ENCODE data around the gene SDCBP2. TPM values are rescaled to one million over a fixed set of nuclear protein-coding genes. Genes with fewer than 3 reads are reported as not detected.

SDCBP2 gene
- polyA plus RNA-seq, 2 of the 4 experiments (the other 2 are of a cell fraction) = 0.35 to 0.58 TPM

GRCh38 chr20:1353956-1354355, 25.0 kb upstream of the SDCBP2 start:
- no peak overlapping the region for H3K4me3 ChIP-seq
- H3K27ac ChIP-seq = no peak overlapping the region
- POLR2A ChIA-PET = no interaction called here
- peaks cover 7% of the 10 kb centered on the region; the same call in 2 of the 3 replicates for H3K9me3 ChIP-seq
- no peaks in the 10 kb centered on the region for H3K4me1 ChIP-seq
- CTCF ChIA-PET = interaction anchor here (1.1 kb wide), 1 partner anchor 108 kb away, joined by 3 read pairs; no protein-coding TSS in a partner anchor
- DNase-seq (ENCODE audit: low read depth in 1 of 2, low spot score in 1 of 2) (no peak), ATAC-seq (no peak), FAIRE-seq (no peak)
- TF ChIP-seq NFE2L2 (conservative IDR thresholded peaks at IDR 0.05; ENCODE audit: low read length) (no peak), JUN (IDR thresholded peaks at IDR 0.05) (no peak), SMC3 (IDR thresholded peaks at IDR 0.05) (no peak), KDM5A (IDR thresholded peaks at IDR 0.05) (no peak), TFCP2L1 (CRISPR knock-in tag; IDR thresholded peaks at IDR 0.05) (no peak), CEBPB (IDR thresholded peaks at IDR 0.05) (no peak), ZFP36 (IDR thresholded peaks at IDR 0.05; ENCODE audit: borderline replicate concordance, partially characterized antibody) (no peak), TP53 (CRISPR knock-in tag; IDR thresholded peaks at IDR 0.05) (no peak), PBX3 (IDR thresholded peaks at IDR 0.05) (no peak), HOXB5 (CRISPR knock-in tag; IDR thresholded peaks at IDR 0.05) (no peak)
- TF ChIP-seq, protein P1, sequence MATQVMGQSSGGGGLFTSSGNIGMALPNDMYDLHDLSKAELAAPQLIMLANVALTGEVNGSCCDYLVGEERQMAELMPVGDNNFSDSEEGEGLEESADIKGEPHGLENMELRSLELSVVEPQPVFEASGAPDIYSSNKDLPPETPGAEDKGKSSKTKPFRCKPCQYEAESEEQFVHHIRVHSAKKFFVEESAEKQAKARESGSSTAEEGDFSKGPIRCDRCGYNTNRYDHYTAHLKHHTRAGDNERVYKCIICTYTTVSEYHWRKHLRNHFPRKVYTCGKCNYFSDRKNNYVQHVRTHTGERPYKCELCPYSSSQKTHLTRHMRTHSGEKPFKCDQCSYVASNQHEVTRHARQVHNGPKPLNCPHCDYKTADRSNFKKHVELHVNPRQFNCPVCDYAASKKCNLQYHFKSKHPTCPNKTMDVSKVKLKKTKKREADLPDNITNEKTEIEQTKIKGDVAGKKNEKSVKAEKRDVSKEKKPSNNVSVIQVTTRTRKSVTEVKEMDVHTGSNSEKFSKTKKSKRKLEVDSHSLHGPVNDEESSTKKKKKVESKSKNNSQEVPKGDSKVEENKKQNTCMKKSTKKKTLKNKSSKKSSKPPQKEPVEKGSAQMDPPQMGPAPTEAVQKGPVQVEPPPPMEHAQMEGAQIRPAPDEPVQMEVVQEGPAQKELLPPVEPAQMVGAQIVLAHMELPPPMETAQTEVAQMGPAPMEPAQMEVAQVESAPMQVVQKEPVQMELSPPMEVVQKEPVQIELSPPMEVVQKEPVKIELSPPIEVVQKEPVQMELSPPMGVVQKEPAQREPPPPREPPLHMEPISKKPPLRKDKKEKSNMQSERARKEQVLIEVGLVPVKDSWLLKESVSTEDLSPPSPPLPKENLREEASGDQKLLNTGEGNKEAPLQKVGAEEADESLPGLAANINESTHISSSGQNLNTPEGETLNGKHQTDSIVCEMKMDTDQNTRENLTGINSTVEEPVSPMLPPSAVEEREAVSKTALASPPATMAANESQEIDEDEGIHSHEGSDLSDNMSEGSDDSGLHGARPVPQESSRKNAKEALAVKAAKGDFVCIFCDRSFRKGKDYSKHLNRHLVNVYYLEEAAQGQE (IDR thresholded peaks at IDR 0.05) = no peak
- TF ChIP-seq, protein P2, sequence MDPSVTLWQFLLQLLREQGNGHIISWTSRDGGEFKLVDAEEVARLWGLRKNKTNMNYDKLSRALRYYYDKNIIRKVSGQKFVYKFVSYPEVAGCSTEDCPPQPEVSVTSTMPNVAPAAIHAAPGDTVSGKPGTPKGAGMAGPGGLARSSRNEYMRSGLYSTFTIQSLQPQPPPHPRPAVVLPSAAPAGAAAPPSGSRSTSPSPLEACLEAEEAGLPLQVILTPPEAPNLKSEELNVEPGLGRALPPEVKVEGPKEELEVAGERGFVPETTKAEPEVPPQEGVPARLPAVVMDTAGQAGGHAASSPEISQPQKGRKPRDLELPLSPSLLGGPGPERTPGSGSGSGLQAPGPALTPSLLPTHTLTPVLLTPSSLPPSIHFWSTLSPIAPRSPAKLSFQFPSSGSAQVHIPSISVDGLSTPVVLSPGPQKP (IDR thresholded peaks at IDR 0.05; ENCODE audit: low read depth, low read length) = no peak
- TF ChIP-seq, protein P3, sequence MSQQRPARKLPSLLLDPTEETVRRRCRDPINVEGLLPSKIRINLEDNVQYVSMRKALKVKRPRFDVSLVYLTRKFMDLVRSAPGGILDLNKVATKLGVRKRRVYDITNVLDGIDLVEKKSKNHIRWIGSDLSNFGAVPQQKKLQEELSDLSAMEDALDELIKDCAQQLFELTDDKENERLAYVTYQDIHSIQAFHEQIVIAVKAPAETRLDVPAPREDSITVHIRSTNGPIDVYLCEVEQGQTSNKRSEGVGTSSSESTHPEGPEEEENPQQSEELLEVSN (IDR thresholded peaks at IDR 0.05; ENCODE audit: borderline replicate concordance, low read depth) = no peak
- no peak overlapping the region for H3K4me2 ChIP-seq

DNA sequence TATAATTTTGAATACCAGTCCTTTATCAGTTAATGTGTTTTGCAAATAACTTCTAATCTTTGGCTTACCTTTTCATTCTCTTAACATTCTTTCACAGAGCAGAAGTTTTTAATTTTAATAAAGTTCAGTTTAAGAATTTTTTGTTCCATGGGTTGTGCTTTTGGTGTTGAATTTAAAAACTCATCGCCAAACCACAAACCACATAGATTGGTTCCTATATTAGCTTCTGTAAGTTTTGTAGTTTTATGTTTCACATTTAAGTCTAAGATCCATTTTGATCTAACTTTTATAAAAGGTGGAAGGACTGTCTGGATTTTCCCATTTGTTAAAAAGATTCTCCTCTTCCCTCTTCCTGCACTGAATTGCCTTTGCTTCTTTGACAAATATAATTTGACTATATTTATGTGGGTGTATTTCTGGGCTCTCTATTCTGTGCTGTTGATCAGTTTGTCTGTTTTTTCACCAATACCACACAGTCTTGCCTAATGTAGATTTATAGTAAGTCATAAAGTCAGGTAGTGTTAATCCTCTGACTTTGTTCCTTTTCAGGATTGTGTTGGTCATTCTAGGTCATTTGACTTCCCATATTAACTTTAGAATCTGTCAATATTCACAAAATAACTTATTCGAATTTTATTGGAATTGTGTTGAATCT, 17.5 kb upstream of the SDCBP2 start:
- H3K4me2 ChIP-seq = no peak overlapping the region
- H3K4me1 ChIP-seq = no peaks in the 10 kb centered on the region
- H3K9me3 ChIP-seq = peaks cover 27% of the 10 kb centered on the region; the same call in 2 of the 3 replicates
- no peak for DNase-seq (ENCODE audit: low read depth in 1 of 2, low spot score in 1 of 2)
- no peak for ATAC-seq
- FAIRE-seq = peak; percentile 84
- WGBS (ENCODE audit: missing lambda C conversion rate) = 80% methylated on average over 2 of the region's 2 CpGs
- no peak for TF ChIP-seq POLR2AphosphoS2 (conservative IDR thresholded peaks at IDR 0.05; ENCODE audit: low read length)
- TF ChIP-seq HOXB13 (CRISPR knock-in tag; IDR thresholded peaks at IDR 0.05; ENCODE audit: low read depth) = no peak
- TF ChIP-seq, protein P3 (IDR thresholded peaks at IDR 0.05; ENCODE audit: borderline replicate concordance, low read depth) = no peak
- no peak for TF ChIP-seq RNF2 (IDR thresholded peaks at IDR 0.05; ENCODE audit: borderline replicate concordance, low read depth)
- no peak for TF ChIP-seq MAZ (IDR thresholded peaks at IDR 0.05; ENCODE audit: borderline replicate concordance, low read depth, low read length)
- no peak for TF ChIP-seq CHD4 (IDR thresholded peaks at IDR 0.05; ENCODE audit: borderline replicate concordance)
- TF ChIP-seq CBX2 (IDR thresholded peaks at IDR 0.05; ENCODE audit: borderline replicate concordance, low read depth) = no peak
- TF ChIP-seq JUNB (IDR thresholded peaks at IDR 0.05) = no peak
- no peak overlapping the region for H3K27ac ChIP-seq
- POLR2A ChIA-PET = no interaction called here
- CTCF ChIA-PET = no interaction called here
- H3K4me3 ChIP-seq = no peak overlapping the region
